Calu3 (cell line): ENCODE data around the gene MRPL41. TPM values are rescaled to one million over a fixed set of nuclear protein-coding genes. Genes with fewer than 3 reads are reported as not detected.

Source experiments
- BruUV-seq: library from RNA; stranded (reverse); fragments of 400-500 nt; replicated peaks from 2 replicates; lab custom pipeline; 2021; lab: Mats Ljungman, UMichigan
- CTCF ChIA-PET: fragments of 300-600 bp; sonication (Branson Sonifier 250); formaldehyde crosslinking; loops from one replicate; lab custom pipeline; 2022; ENCODE audit warnings: antibody characterized with exemption; lab: Charles Lee
- DNase-seq: peaks from one replicate; pipeline ENCODE4 v3.0.0; 2022
- H3K27ac Mint-ChIP-seq: one replicate; pipeline ENCODE4 v1.8.0; 2022; ENCODE audit warnings: mixed read lengths; ENCODE audit not compliant: unreplicated experiment
- H3K27me3 Mint-ChIP-seq: one replicate; pipeline ENCODE4 v1.8.0; 2022; ENCODE audit warnings: mixed read lengths; ENCODE audit not compliant: unreplicated experiment
- H3K36me3 Mint-ChIP-seq: one replicate; pipeline ENCODE4 v1.8.0; 2022; ENCODE audit warnings: mild to moderate bottlenecking, moderate library complexity, mixed read lengths; ENCODE audit not compliant: insufficient read depth, unreplicated experiment
- H3K4me1 Mint-ChIP-seq: one replicate; pipeline ENCODE4 v1.8.0; 2022; ENCODE audit warnings: mild to moderate bottlenecking, low read depth, mixed read lengths; ENCODE audit not compliant: unreplicated experiment
- H3K4me3 Mint-ChIP-seq: one replicate; pipeline ENCODE4 v1.8.0; 2022; ENCODE audit warnings: mild to moderate bottlenecking, low read depth, moderate library complexity, mixed read lengths; ENCODE audit not compliant: unreplicated experiment
- H3K9me3 Mint-ChIP-seq: one replicate; pipeline ENCODE4 v1.8.0; 2022; ENCODE audit warnings: low read depth, mixed read lengths; ENCODE audit not compliant: unreplicated experiment
- CTCF ChIP-seq: fragments of 200-600 bp; IDR thresholded peaks from one replicate; pipeline ENCODE4 v1.8.0; 2022; ENCODE audit warnings: antibody characterized with exemption; ENCODE audit not compliant: unreplicated experiment
- intact Hi-C: fragments of 100-400 bp; cut with micrococcal nuclease; formaldehyde crosslinking; loops from one replicate; pipeline ENCODE4 v1.10.0; 2022; ENCODE audit not compliant: unreplicated experiment
- total RNA-seq: library from RNA; stranded (reverse); gene quantifications from 2 replicates; pipeline ENCODE4 v1.2.3, GENCODE V29; 2022

The MRPL41 gene
- total RNA-seq, 1 experiment from 2014 or later = 27.6 TPM

GRCh38 chr9:137569609-137570203 is 18.0 kb downstream of the MRPL41 start:
- no peak overlapping the region for H3K4me3 Mint-ChIP-seq
- H3K9me3 Mint-ChIP-seq = no peaks in the 10 kb centered on the region
- peaks cover 16% of the 10 kb centered on the region for H3K36me3 Mint-ChIP-seq
- no TSS peak for BruUV-seq
- DNase-seq = no peak
- no peak overlapping the region for H3K27ac Mint-ChIP-seq
- H3K4me1 Mint-ChIP-seq = no peaks in the 10 kb centered on the region
- no peaks in the 10 kb centered on the region for H3K27me3 Mint-ChIP-seq
- CTCF ChIA-PET = no interaction called here
- TF ChIP-seq CTCF = no peak
- intact Hi-C loops = no loop called here

GRCh38 chr9:137570566-137570965 is 18.9 kb downstream of the MRPL41 start:
- Mint-ChIP-seq H3K9me3 (no peaks in the 10 kb centered on the region), H3K4me1 (peaks cover 4% of the 10 kb centered on the region), H3K27me3 (no peaks in the 10 kb centered on the region), H3K36me3 (peaks cover 24% of the 10 kb centered on the region), H3K4me3 (no peak overlapping the region), H3K27ac (no peak overlapping the region)
- BruUV-seq = no TSS peak
- DNase-seq = no peak
- intact Hi-C loops = no loop called here
- CTCF ChIA-PET = no interaction called here
- no peak for TF ChIP-seq CTCF

- Mint-ChIP-seq H3K36me3 (peaks cover 42% of the 10 kb centered on the region), H3K4me3 (no peak overlapping the region), H3K4me1 (peaks cover 7% of the 10 kb centered on the region), H3K27ac (no peak overlapping the region), H3K9me3 (no peaks in the 10 kb centered on the region), H3K27me3 (no peaks in the 10 kb centered on the region)
- DNase-seq = no peak
- CTCF ChIA-PET = no interaction called here
- BruUV-seq = no TSS peak
- intact Hi-C loops = no loop called here
- TF ChIP-seq CTCF = no peak
Measured at GRCh38 chr9:137574192-137574591, 22.5 kb downstream of the MRPL41 start.

GRCh38 chr9:137575364-137575715 is 23.7 kb downstream of the MRPL41 start:
- BruUV-seq = no TSS peak
- CTCF ChIA-PET = no interaction called here
- no peaks in the 10 kb centered on the region for H3K9me3 Mint-ChIP-seq
- peaks cover 7% of the 10 kb centered on the region for H3K4me1 Mint-ChIP-seq
- H3K4me3 Mint-ChIP-seq = no peak overlapping the region
- H3K36me3 Mint-ChIP-seq = peaks cover 49% of the 10 kb centered on the region
- DNase-seq = no peak
- intact Hi-C loops = no loop called here
- no peak overlapping the region for H3K27ac Mint-ChIP-seq
- TF ChIP-seq CTCF = no peak
- H3K27me3 Mint-ChIP-seq = no peaks in the 10 kb centered on the region
